Gastroesophageal sphincter (tissue), 3 donors: ENCODE data around the gene ORAI1.
"Not testable (repeated sequence)": the region's sequence is repeated elsewhere in the genome, so short reads cannot be mapped to it uniquely, and the experiment has no call there.

Experiments used
- EP300 ChIP-seq: sonication (generic); formaldehyde crosslinking; IDR thresholded peaks from one replicate; pipeline ENCODE4 v1.6.1; 2017; ENCODE audit warnings: antibody characterized with exemption, mild to moderate bottlenecking
- POLR2AphosphoS5 ChIP-seq: sonication (generic); formaldehyde crosslinking; IDR thresholded peaks from one replicate; pipeline ENCODE4 v1.6.1; 2017; ENCODE audit warnings: antibody characterized with exemption
- TF ChIP-seq, protein P1 (sequence below), 4 experiments: fragments of 200-600 bp in 2 of 4; fragments of 450-650 bp in 2 of 4; sonication (generic) in 1 of 4; IDR thresholded peaks; one replicate each; pipeline ENCODE4 v1.5.1; 2017 to 2019; ENCODE audit warnings: antibody characterized with exemption in 4 of 4, mild to moderate bottlenecking in 2 of 4, moderate library complexity in 2 of 4

DNA sequence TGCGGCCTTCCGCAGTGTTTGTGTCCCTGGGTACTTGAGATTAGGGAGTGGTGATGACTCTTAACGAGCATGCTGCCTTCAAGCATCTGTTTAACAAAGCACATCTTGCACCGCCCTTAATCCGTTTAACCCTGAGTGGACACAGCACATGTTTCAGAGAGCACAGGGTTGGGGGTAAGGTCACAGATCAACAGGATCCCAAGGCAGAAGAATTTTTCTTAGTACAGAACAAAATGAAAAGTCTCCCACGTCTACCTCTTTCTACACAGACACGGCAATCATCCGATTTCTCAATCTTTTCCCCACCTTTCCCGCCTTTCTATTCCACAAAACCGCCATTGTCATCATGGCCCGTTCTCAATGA, 7.5 kb downstream of the ORAI1 start:
- TF ChIP-seq, protein P1, sequence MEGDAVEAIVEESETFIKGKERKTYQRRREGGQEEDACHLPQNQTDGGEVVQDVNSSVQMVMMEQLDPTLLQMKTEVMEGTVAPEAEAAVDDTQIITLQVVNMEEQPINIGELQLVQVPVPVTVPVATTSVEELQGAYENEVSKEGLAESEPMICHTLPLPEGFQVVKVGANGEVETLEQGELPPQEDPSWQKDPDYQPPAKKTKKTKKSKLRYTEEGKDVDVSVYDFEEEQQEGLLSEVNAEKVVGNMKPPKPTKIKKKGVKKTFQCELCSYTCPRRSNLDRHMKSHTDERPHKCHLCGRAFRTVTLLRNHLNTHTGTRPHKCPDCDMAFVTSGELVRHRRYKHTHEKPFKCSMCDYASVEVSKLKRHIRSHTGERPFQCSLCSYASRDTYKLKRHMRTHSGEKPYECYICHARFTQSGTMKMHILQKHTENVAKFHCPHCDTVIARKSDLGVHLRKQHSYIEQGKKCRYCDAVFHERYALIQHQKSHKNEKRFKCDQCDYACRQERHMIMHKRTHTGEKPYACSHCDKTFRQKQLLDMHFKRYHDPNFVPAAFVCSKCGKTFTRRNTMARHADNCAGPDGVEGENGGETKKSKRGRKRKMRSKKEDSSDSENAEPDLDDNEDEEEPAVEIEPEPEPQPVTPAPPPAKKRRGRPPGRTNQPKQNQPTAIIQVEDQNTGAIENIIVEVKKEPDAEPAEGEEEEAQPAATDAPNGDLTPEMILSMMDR (IDR thresholded peaks at IDR 0.05): not testable (repeated sequence)
- not testable (repeated sequence) for TF ChIP-seq POLR2AphosphoS5, EP300
